NCI-H2107 (cell line): ENCODE data around the gene KRT31.
"Not testable (repeated sequence)": the region's sequence is repeated elsewhere in the genome, so short reads cannot be mapped to it uniquely, and the experiment has no call there.

Experiments
- DNase-seq: peaks from one replicate; lab custom pipeline; 2025; lab: John Stamatoyannopoulos, UW

The KRT31 gene

GRCh38 chr17:41396996-41397660 lies at the start of gene KRT31:
KRT31 (minus strand) TSS chr17:41397608; CDS start chr17:41397539, 69 bp downstream.
- DNase-seq = no peak

- no peak for DNase-seq
Measured at GRCh38 chr17:41446806-41447205, 49.4 kb upstream of the KRT31 start.

- no peak for DNase-seq
Measured at GRCh38 chr17:41444640-41445039, 47.2 kb upstream of the KRT31 start.

- DNase-seq = no peak
Measured at GRCh38 chr17:41444186-41444585, 46.8 kb upstream of the KRT31 start.

- no peak for DNase-seq
Measured at GRCh38 chr17:41442739-41443138, 45.3 kb upstream of the KRT31 start.

- DNase-seq = no peak
Measured at GRCh38 chr17:41440531-41441033, 43.2 kb upstream of the KRT31 start, which contains the start of gene KRT38. KRT38 (minus strand) TSS chr17:41440983; CDS start chr17:41440921, 62 bp downstream.

GRCh38 chr17:41439375-41439774 lies 42.0 kb upstream of the KRT31 start:
- no peak for DNase-seq

GRCh38 chr17:41437769-41438168 lies 40.4 kb upstream of the KRT31 start:
- DNase-seq = no peak

- no peak for DNase-seq
Measured at GRCh38 chr17:41437254-41437653, 39.8 kb upstream of the KRT31 start.

- DNase-seq = no peak
Measured at GRCh38 chr17:41434415-41434814, 37.0 kb upstream of the KRT31 start.

GRCh38 chr17:41434005-41434404 lies 36.6 kb upstream of the KRT31 start:
- no peak for DNase-seq

- no peak for DNase-seq
Measured at GRCh38 chr17:41433586-41433985, 36.2 kb upstream of the KRT31 start.

- DNase-seq = not testable (repeated sequence)
Measured at GRCh38 chr17:41430376-41430775, 33.0 kb upstream of the KRT31 start.

- DNase-seq = no peak
Measured at GRCh38 chr17:41429667-41430066, 32.3 kb upstream of the KRT31 start.

GRCh38 chr17:41428591-41429291 lies 31.3 kb upstream of the KRT31 start:
- no peak for DNase-seq

- DNase-seq = no peak
Measured at GRCh38 chr17:41424111-41424635, 26.8 kb upstream of the KRT31 start, which contains the start of gene KRT37. KRT37 (minus strand) TSS chr17:41424585; CDS start chr17:41424523, 62 bp downstream.

- not testable (repeated sequence) for DNase-seq
Measured at GRCh38 chr17:41422586-41422985, 25.2 kb upstream of the KRT31 start.

GRCh38 chr17:41421617-41422016 lies 24.2 kb upstream of the KRT31 start:
- DNase-seq = no peak

- no peak for DNase-seq
Measured at GRCh38 chr17:41421116-41421515, 23.7 kb upstream of the KRT31 start.

- DNase-seq = no peak
Measured at GRCh38 chr17:41420134-41420533, 22.7 kb upstream of the KRT31 start.

GRCh38 chr17:41419716-41420115 lies 22.3 kb upstream of the KRT31 start:
- no peak for DNase-seq

GRCh38 chr17:41418116-41418860 lies 20.9 kb upstream of the KRT31 start:
- no peak for DNase-seq
